Muscle layer of duodenum (tissue), 2 donors: Measurements from ENCODE around the gene EPHB1.

Experiments
- H3K27ac ChIP-seq: one replicate; pipeline ENCODE4 v1.7.0; 2013; ENCODE audit warnings: mild to moderate bottlenecking, low read length
- H3K27me3 ChIP-seq: one replicate; pipeline ENCODE4 v1.7.0; 2013; ENCODE audit warnings: low read depth, mild to moderate bottlenecking, control low read depth, low read length
- H3K36me3 ChIP-seq, 2 donors: one replicate each; pipeline ENCODE4 v1.7.0; 2013; ENCODE audit warnings: low read length in 2 of 2, control low read depth in 1 of 2, mild to moderate bottlenecking in 1 of 2; ENCODE audit not compliant: insufficient read depth in 2 of 2, control insufficient read depth in 1 of 2
- H3K4me1 ChIP-seq, 2 donors: one replicate each; pipeline ENCODE4 v1.7.0; 2013; ENCODE audit warnings: low read length in 2 of 2, mild to moderate bottlenecking in 2 of 2, control low read depth in 1 of 2, moderate library complexity in 1 of 2; ENCODE audit not compliant: insufficient read depth in 2 of 2, control insufficient read depth in 1 of 2
- H3K4me3 ChIP-seq, 2 donors: one replicate each; pipeline ENCODE4 v1.7.0; 2013; ENCODE audit warnings: low read length in 2 of 2, low read depth in 1 of 2, mild to moderate bottlenecking in 1 of 2
- H3K9me3 ChIP-seq, 2 donors: one replicate each; pipeline ENCODE4 v1.7.0; 2013; ENCODE audit warnings: low read length in 2 of 2, control low read depth in 1 of 2, mild to moderate bottlenecking in 1 of 2; ENCODE audit not compliant: control insufficient read depth in 1 of 2
- donor health status: healthy.

The EPHB1 gene

GRCh38 chr3:134852132-134852531 is 57.1 kb downstream of the EPHB1 start:
- no peak overlapping the region for H3K27ac ChIP-seq
- no peak overlapping the region for H3K4me3 ChIP-seq
- H3K9me3 ChIP-seq: no peaks in the 10 kb centered on the region
- H3K36me3 ChIP-seq: no peaks in the 10 kb centered on the region
- H3K27me3 ChIP-seq: no peaks in the 10 kb centered on the region
- no peaks in the 10 kb centered on the region for H3K4me1 ChIP-seq

- no peaks in the 10 kb centered on the region for H3K4me1 ChIP-seq
- no peaks in the 10 kb centered on the region for H3K9me3 ChIP-seq
- no peak overlapping the region for H3K4me3 ChIP-seq
- H3K27me3 ChIP-seq: no peaks in the 10 kb centered on the region
- H3K36me3 ChIP-seq: no peaks in the 10 kb centered on the region
- H3K27ac ChIP-seq: no peak overlapping the region
Measured at GRCh38 chr3:134852893-134853351, 57.9 kb downstream of the EPHB1 start.

DNA sequence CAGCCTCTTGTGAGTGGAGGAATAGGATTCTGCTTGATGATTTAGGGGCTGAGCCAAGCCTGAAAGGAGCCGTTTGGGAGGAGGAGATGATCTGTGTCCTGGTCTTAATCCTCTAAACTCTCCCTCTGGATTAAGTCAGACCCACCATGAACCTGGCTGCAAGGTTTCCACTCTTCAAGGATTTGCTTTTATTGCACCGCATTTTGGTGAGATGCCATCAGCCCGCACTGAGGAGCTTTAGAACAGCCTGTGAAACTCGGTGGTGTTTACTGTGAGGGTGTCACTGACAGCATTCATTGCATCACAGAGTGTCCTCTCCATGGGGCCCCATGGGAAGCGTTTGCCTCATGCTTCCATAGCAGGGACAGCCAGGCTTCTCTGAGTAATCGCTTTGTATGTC is 59.2 kb downstream of the EPHB1 start:
- Histone ChIP-seq H3K27me3 (no peaks in the 10 kb centered on the region), H3K36me3 (no peaks in the 10 kb centered on the region), H3K9me3 (no peaks in the 10 kb centered on the region), H3K4me1 (no peaks in the 10 kb centered on the region), H3K4me3 (no peak overlapping the region), H3K27ac (no peak overlapping the region)

DNA sequence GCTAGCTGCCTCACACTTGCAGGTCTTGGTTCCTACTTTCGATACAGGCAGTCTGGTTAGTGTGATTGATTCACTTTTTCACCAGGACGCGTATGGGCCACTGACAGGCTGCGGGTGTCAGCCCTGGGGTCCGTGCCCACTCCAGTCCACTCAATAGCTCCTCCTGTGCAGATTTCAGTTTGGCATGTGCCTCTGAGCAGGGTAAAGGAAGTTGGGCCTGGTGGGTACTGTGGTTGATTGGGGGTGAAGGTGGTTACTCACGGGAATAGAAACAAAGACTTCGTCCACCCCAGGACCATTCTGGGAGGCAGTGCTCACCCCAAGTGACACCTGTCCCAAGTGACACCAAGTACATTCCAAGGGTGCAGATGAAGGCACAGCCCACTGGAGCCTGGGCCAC is 62.3 kb downstream of the EPHB1 start:
- no peaks in the 10 kb centered on the region for H3K9me3 ChIP-seq
- no peaks in the 10 kb centered on the region for H3K27me3 ChIP-seq
- H3K27ac ChIP-seq: no peak overlapping the region
- no peaks in the 10 kb centered on the region for H3K4me1 ChIP-seq
- H3K4me3 ChIP-seq: no peak overlapping the region
- no peaks in the 10 kb centered on the region for H3K36me3 ChIP-seq

- no peaks in the 10 kb centered on the region for H3K9me3 ChIP-seq
Measured at GRCh38 chr3:134857776-134858362, 62.8 kb downstream of the EPHB1 start.

GRCh38 chr3:134858441-134859035 is 63.5 kb downstream of the EPHB1 start:
- Histone ChIP-seq H3K4me1 (no peaks in the 10 kb centered on the region), H3K9me3 (no peaks in the 10 kb centered on the region), H3K4me3 (no peak overlapping the region), H3K27ac (no peak overlapping the region), H3K36me3 (no peaks in the 10 kb centered on the region), H3K27me3 (no peaks in the 10 kb centered on the region)

More at GRCh38 chr3:134857776-134858362, 62.8 kb downstream of the EPHB1 start:
- Histone ChIP-seq H3K27me3 (no peaks in the 10 kb centered on the region), H3K36me3 (no peaks in the 10 kb centered on the region), H3K27ac (no peak overlapping the region), H3K4me1 (no peaks in the 10 kb centered on the region), H3K4me3 (no peak overlapping the region)

DNA sequence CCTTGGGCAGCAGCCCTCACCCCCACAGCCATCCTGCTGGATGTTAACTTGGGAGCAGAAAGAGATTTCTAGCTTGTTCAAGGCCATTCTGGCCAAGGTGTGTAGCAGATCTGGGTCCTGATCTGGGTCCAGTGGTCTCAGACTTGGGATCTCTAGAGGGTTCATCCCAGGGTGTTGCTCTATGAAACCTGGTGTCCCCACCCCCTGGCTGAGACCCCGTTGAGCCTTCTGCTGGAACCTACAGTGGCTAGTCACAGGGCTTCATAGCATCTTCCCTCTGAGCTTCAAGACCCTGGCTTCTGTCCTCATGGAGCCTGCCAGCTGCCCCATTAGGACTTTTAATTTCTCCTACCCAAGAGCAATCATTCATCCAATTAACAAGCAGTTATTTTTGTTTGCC is 64.3 kb downstream of the EPHB1 start:
- Histone ChIP-seq H3K36me3 (no peaks in the 10 kb centered on the region), H3K9me3 (no peaks in the 10 kb centered on the region), H3K4me3 (no peak overlapping the region), H3K4me1 (no peaks in the 10 kb centered on the region), H3K27ac (no peak overlapping the region), H3K27me3 (no peaks in the 10 kb centered on the region)

DNA sequence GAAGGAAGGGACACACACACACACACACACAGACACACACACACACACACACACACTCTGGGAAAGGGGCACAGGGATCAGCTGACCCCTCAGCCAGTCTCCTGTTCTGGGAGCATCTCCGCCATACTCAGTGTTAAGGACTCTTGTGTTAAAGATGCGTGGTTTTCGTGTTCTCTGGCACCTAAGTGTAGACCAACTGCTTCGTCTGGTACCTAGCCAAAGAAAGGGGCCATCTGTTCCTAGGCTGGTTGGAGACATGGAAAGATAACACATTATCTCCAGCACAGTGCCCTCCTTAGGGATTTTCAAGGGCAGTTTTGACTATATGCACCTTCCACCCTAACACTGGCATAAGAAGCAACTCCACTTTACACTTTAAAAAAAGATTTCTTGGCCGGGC is 65.1 kb downstream of the EPHB1 start:
- no peaks in the 10 kb centered on the region for H3K27me3 ChIP-seq
- H3K9me3 ChIP-seq: no peaks in the 10 kb centered on the region
- H3K4me3 ChIP-seq: no peak overlapping the region
- no peak overlapping the region for H3K27ac ChIP-seq
- H3K4me1 ChIP-seq: no peaks in the 10 kb centered on the region
- no peaks in the 10 kb centered on the region for H3K36me3 ChIP-seq

DNA sequence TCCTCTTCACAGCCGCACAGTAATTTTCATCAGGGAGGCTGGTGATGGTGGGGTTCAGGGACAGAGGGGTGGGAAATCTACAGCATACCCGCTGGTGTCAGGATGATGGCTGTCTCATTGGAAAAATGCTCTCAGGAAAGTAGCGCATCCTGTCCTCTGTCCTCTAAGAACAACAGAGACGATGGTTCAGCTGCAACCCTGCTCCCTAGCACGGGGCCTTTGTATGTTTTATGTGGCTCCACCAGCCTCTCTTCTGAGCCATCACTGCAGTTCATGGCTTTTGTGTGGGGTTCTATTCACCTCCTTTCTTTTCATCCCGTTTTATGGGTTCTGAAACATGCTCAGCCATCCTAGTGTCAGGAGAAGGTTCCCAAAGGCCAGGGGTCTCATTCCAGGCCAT is 68.9 kb downstream of the EPHB1 start:
- H3K9me3 ChIP-seq: no peaks in the 10 kb centered on the region
- H3K27ac ChIP-seq: no peak overlapping the region
- H3K4me1 ChIP-seq: no peaks in the 10 kb centered on the region
- no peaks in the 10 kb centered on the region for H3K36me3 ChIP-seq
- H3K4me3 ChIP-seq: no peak overlapping the region
- H3K27me3 ChIP-seq: no peaks in the 10 kb centered on the region

GRCh38 chr3:134864636-134865035 is 69.6 kb downstream of the EPHB1 start:
- Histone ChIP-seq H3K36me3 (no peaks in the 10 kb centered on the region), H3K9me3 (no peaks in the 10 kb centered on the region), H3K4me3 (no peak overlapping the region), H3K27ac (no peak overlapping the region), H3K4me1 (no peaks in the 10 kb centered on the region), H3K27me3 (no peaks in the 10 kb centered on the region)

DNA sequence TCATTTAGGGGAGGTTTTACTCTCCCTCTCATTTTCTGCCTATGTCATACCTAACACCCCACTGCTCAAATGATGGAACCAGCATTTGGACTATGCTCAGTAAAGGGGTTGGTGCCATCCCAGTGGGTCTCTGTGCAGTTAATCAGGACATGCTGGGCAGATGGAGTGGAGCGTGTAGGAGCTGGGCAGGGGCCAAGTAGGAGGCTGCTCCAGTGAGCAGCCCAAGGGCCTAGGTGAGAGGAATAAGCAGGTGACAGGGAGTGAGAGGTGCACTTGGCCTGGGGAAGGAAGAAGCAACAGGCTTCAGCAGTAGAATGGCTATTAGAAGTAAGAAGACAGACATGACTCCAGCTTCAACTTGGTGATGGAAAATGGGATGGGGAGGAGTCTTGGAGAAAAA is 72.2 kb downstream of the EPHB1 start:
- H3K4me3 ChIP-seq: no peak overlapping the region
- H3K27me3 ChIP-seq: no peaks in the 10 kb centered on the region
- no peaks in the 10 kb centered on the region for H3K9me3 ChIP-seq
- no peak overlapping the region for H3K27ac ChIP-seq
- no peaks in the 10 kb centered on the region for H3K4me1 ChIP-seq
- H3K36me3 ChIP-seq: no peaks in the 10 kb centered on the region

DNA sequence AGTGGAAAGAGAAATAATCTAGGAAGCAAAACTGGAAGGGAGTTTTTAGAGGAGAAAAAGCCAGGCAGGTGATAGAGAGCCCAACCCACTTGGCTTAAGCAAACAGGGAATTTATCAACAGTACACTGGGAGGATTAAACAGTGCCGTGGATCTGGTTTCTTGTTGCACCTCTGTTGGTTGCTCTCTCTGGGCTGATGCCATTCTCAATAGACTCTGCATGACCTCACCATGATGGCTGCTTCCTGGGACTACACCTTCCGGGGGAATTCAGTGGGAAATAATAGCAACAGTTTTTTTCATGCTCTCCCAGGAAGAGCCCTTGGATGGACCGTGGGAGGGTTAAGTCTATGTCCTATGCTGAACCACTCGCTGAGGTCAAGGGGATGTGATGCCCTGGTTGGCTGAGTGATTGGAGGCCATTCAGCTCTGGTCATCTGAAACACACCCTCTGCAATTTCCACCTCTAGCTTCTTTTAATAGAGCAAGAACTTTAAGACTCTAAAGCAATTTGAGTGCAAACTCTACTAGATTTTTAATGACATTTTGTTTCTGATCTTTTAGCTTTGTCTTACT is 74.2 kb downstream of the EPHB1 start:
- no peaks in the 10 kb centered on the region for H3K9me3 ChIP-seq
- H3K4me3 ChIP-seq: no peak overlapping the region
- no peaks in the 10 kb centered on the region for H3K4me1 ChIP-seq
- H3K27me3 ChIP-seq: no peaks in the 10 kb centered on the region
- no peak overlapping the region for H3K27ac ChIP-seq
- no peaks in the 10 kb centered on the region for H3K36me3 ChIP-seq
